Hepatic stellate cell (primary cell): Measurements from ENCODE around the gene GNB1.

Experiments
- DNase-seq: peaks from one replicate; pipeline ENCODE4 v3.0.0; 2011; ENCODE audit warnings: low spot score

GNB1 gene

GRCh38 chr1:1781526-1781903, 109.4 kb downstream of the GNB1 start:
- DNase-seq, result no peak

- DNase-seq, result no peak
These were observed 110.0 kb downstream of the GNB1 start for GRCh38 chr1:1780598-1781525.

GRCh38 chr1:1779691-1780597, 110.9 kb downstream of the GNB1 start:
- peak; percentile 51 for DNase-seq

GRCh38 chr1:1779320-1779675, 111.6 kb downstream of the GNB1 start:
- no peak for DNase-seq

GRCh38 chr1:1778663-1779319, 112.1 kb downstream of the GNB1 start:
- peak; percentile 41 for DNase-seq

GRCh38 chr1:1777950-1778662, 112.8 kb downstream of the GNB1 start, which contains the start of gene NADK:
Gene NADK (minus strand): TSS chr1:1778470. CDS start chr1:1765406, 13,064 bp downstream.
- peak; percentile 90 for DNase-seq

- DNase-seq, result no peak
These were observed 113.3 kb downstream of the GNB1 start for GRCh38 chr1:1777583-1777899.

GRCh38 chr1:1776672-1777582, 114.0 kb downstream of the GNB1 start:
- no peak for DNase-seq

GRCh38 chr1:1775327-1776226, 115.3 kb downstream of the GNB1 start:
- no peak for DNase-seq

GRCh38 chr1:1773874-1774273, 117.0 kb downstream of the GNB1 start:
- no peak for DNase-seq

GRCh38 chr1:1771096-1771495, 119.8 kb downstream of the GNB1 start:
- no peak for DNase-seq

- DNase-seq, result no peak
These were observed 120.8 kb downstream of the GNB1 start for GRCh38 chr1:1770102-1770501.

- no peak for DNase-seq
These were observed 122.5 kb downstream of the GNB1 start for GRCh38 chr1:1768249-1768992.

- no peak for DNase-seq
These were observed 125.9 kb downstream of the GNB1 start for GRCh38 chr1:1764876-1765470.

GRCh38 chr1:1763657-1764621, 126.9 kb downstream of the GNB1 start:
- DNase-seq, result no peak

GRCh38 chr1:1761504-1762376, 129.1 kb downstream of the GNB1 start:
- no peak for DNase-seq
